GM12878 (cell line): Measurements from ENCODE around the gene AGXT. TPM values are rescaled to one million over a fixed set of nuclear protein-coding genes. Genes with fewer than 3 reads are reported as not detected.

Experiments used
- ATAC-seq: fragments of 200-7000 bp; cut with Tn5 transposase; 3 replicates; pipeline ENCODE4 v1.9.1; 2020; ENCODE audit warnings: mild to moderate bottlenecking, moderate library complexity
- BruUV-seq: library from RNA; stranded (reverse); fragments of 400-500 nt; replicated peaks from 2 replicates; lab custom pipeline; 2021; lab: Mats Ljungman, UMichigan
- CTCF ChIA-PET: fragments of 300-600 bp; sonication (Branson Sonifier 250); formaldehyde crosslinking; extraction: SDS; loops from one replicate; lab custom pipeline; 2021; ENCODE audit warnings: inconsistent platforms; lab: Yijun Ruan, JAX
- POLR2A ChIA-PET: fragments of 350-600 bp; formaldehyde crosslinking; extraction: SDS; loops from one replicate; lab custom pipeline; 2021; ENCODE audit warnings: inconsistent platforms; lab: Charles Lee
- RAD21 ChIA-PET: fragments of 300-600 bp; sonication (Branson Sonifier 250); formaldehyde crosslinking; loops from one replicate; lab custom pipeline; 2023; ENCODE audit warnings: antibody characterized with exemption; ENCODE audit not compliant: unreplicated experiment; lab: Charles Lee
- SMC1A ChIA-PET: fragments of 300-600 bp; sonication (Branson Sonifier 250); formaldehyde crosslinking; loops from one replicate; lab custom pipeline; 2023; ENCODE audit not compliant: unreplicated experiment, uncharacterized antibody; lab: Charles Lee
- DNase-seq: peaks from one replicate; pipeline ENCODE4 v3.0.0-alpha.2; 2011; ENCODE audit warnings: low read depth, low spot score
- FAIRE-seq: peaks from 3 replicates; lab custom pipeline; 2011; peaks lifted over from hg19 to GRCh38; lab: Jason Lieb, UNC
- H2AFZ ChIP-seq: 2 replicates; pipeline ENCODE4 v1.6.0; 2011; ENCODE audit warnings: low read depth, low read length, control low read depth; ENCODE audit not compliant: control insufficient read depth
- H3K27ac ChIP-seq: 2 replicates; pipeline ENCODE4 v1.5.1; 2011; ENCODE audit warnings: control low read depth; ENCODE audit not compliant: control insufficient read depth, insufficient read depth
- H3K27me3 ChIP-seq, 2 experiments: replicated peaks in 1 of 2; 2 replicates each; pipeline versions ENCODE4 v1.6.0 to v1.6.1; 2011; ENCODE audit warnings: low read length in 1 of 2; ENCODE audit not compliant: control insufficient read depth in 2 of 2, insufficient read depth in 2 of 2
- H3K36me3 ChIP-seq, 2 experiments: 2 replicates each; pipeline ENCODE4 v1.5.1; 2011; ENCODE audit warnings: low read length in 1 of 2; ENCODE audit not compliant: control insufficient read depth in 2 of 2, insufficient read depth in 2 of 2
- H3K4me1 ChIP-seq: 2 replicates; pipeline ENCODE4 v1.6.1; 2011; ENCODE audit warnings: mild to moderate bottlenecking, low read length, moderate library complexity, mixed read lengths; ENCODE audit not compliant: control insufficient read depth, insufficient read depth
- H3K4me2 ChIP-seq: 2 replicates; pipeline ENCODE4 v1.6.0; 2011; ENCODE audit warnings: control low read depth; ENCODE audit not compliant: control insufficient read depth, insufficient read depth
- H3K4me3 ChIP-seq: fragments of 200-600 bp; sonication (generic); 2 replicates; pipeline ENCODE4 v1.5.1; 2016
- H3K79me2 ChIP-seq: 2 replicates; pipeline ENCODE4 v1.6.0; 2011; ENCODE audit warnings: low read length; ENCODE audit not compliant: control insufficient read depth, insufficient read depth
- H3K9ac ChIP-seq: 2 replicates; pipeline ENCODE4 v1.8.0; 2011; ENCODE audit warnings: low read length, control low read depth, mixed read lengths; ENCODE audit not compliant: control insufficient read depth, insufficient read depth
- H3K9me3 ChIP-seq: replicated peaks from 3 replicates; pipeline ENCODE4 v1.5.1; 2011; ENCODE audit warnings: mild to moderate bottlenecking, low read length; ENCODE audit not compliant: control insufficient read depth, insufficient read depth
- H4K20me1 ChIP-seq: 2 replicates; pipeline ENCODE4 v1.6.0; 2011; ENCODE audit not compliant: control insufficient read depth, insufficient read depth
- BMI1 ChIP-seq: fragments of 450-650 bp; IDR thresholded peaks from 2 replicates; pipeline ENCODE4 v1.6.1; 2016; ENCODE audit warnings: mild to moderate bottlenecking, moderate library complexity, borderline replicate concordance
- EGR1 ChIP-seq, 2 experiments: IDR thresholded peaks; 1 replicate in 1 of 2; 2 replicates in 1 of 2; pipeline ENCODE4 v1.6.1; 2011 to 2012; ENCODE audit warnings: low read depth in 2 of 2, low read length in 2 of 2, borderline replicate concordance in 1 of 2, mild to moderate bottlenecking in 1 of 2, moderate library complexity in 1 of 2
- EP300 ChIP-seq, 2 experiments: fragments of 150-350 bp in 1 of 2; IDR thresholded peaks; 2 replicates each; pipeline ENCODE4 v1.6.1; 2011 to 2012; ENCODE audit warnings: low read depth in 2 of 2, low read length in 2 of 2, borderline replicate concordance in 1 of 2, improper control_type of control experiment in 1 of 2, inconsistent platforms in 1 of 2; ENCODE audit not compliant: control insufficient read depth in 1 of 2
- IKZF2 ChIP-seq, 2 experiments: fragments of 450-650 bp; IDR thresholded peaks; 2 replicates each; pipeline ENCODE4 v1.6.1; 2017; ENCODE audit warnings: mild to moderate bottlenecking in 2 of 2, moderate library complexity in 2 of 2
- JUNB ChIP-seq: IDR thresholded peaks from 2 replicates; pipeline ENCODE4 v1.6.1; 2016; ENCODE audit warnings: antibody characterized with exemption, mild to moderate bottlenecking
- MYB ChIP-seq: fragments of 150-350 bp; IDR thresholded peaks from 2 replicates; pipeline ENCODE4 v1.6.1; 2014; ENCODE audit warnings: mild to moderate bottlenecking, low read depth, low read length, borderline replicate concordance
- PKNOX1 ChIP-seq: fragments of 450-650 bp; IDR thresholded peaks from 2 replicates; pipeline ENCODE4 v1.6.1; 2016; ENCODE audit warnings: mild to moderate bottlenecking
- POLR2A ChIP-seq: IDR thresholded peaks from 2 replicates; pipeline ENCODE4 v1.6.1; 2011; ENCODE audit warnings: low read depth, mild to moderate bottlenecking, low read length
- RCOR1 ChIP-seq: conservative IDR thresholded peaks from 2 replicates; pipeline ENCODE4 v1.6.1; 2012; ENCODE audit warnings: low read depth, low read length, improper control_type of control experiment
- SRF ChIP-seq, 2 experiments: IDR thresholded peaks; 2 replicates each; pipeline ENCODE4 v1.6.1; 2011; ENCODE audit warnings: low read depth in 2 of 2, low read length in 2 of 2, mild to moderate bottlenecking in 1 of 2, moderate library complexity in 1 of 2
- TCF12 ChIP-seq: IDR thresholded peaks from 2 replicates; pipeline ENCODE4 v1.6.1; 2011; ENCODE audit warnings: low read depth, mild to moderate bottlenecking, low read length
- WRNIP1 ChIP-seq: IDR thresholded peaks from 2 replicates; pipeline ENCODE4 v1.6.1; 2011; ENCODE audit warnings: low read depth, low read length, improper control_type of control experiment, borderline replicate concordance
- ZNF207 ChIP-seq: fragments of 450-650 bp; IDR thresholded peaks from 2 replicates; pipeline ENCODE4 v1.6.1; 2014; ENCODE audit warnings: antibody characterized with exemption, mild to moderate bottlenecking, borderline replicate concordance
- ZNF592 ChIP-seq: fragments of 450-650 bp; IDR thresholded peaks from 2 replicates; pipeline ENCODE4 v1.6.1; 2017; ENCODE audit warnings: mild to moderate bottlenecking, moderate library complexity
- WGBS: methylation state at CpG from one replicate; pipeline ENCODE4 v1.1.6; 2016; ENCODE audit warnings: low lambda C conversion rate; ENCODE audit not compliant: insufficient replicate concordance, insufficient coverage; ENCODE audit errors: missing lambda C conversion rate; 5-methylcytosine and 5-hydroxymethylcytosine counted together
- in situ Hi-C: fragments of 300-500 bp; cut with MboI; formaldehyde crosslinking; loops from 9 replicates; pipeline ENCODE4 v1.14.3; 2018; ENCODE audit warnings: mixed read lengths
- intact Hi-C: fragments of 100-400 bp; cut with micrococcal nuclease; formaldehyde crosslinking; loops from one replicate; pipeline ENCODE4 v1.14.2; 2022; ENCODE audit not compliant: unreplicated experiment
- polyA plus RNA-seq, 11 experiments: library from polyadenylated mRNA; depleted of rRNA in 4 of 11; unstranded in 6 of 11; stranded (reverse) in 5 of 11; fragments of >200 nt; fragmentation: Nextera tagmentation in 4 of 11; fragmentation: Illumina TruSeq in 1 of 11; extraction: Ambion mirVana in 4 of 11; extraction: Trizol in 1 of 11; gene quantifications; 1 replicate in 1 of 11; 2 replicates in 10 of 11; pipeline versions ENCODE4 v1.2.1 to v1.2.3, GENCODE V29; 2011 to 2016; ENCODE audit warnings: inconsistent platforms in 2 of 11, missing spikeins in 2 of 11, low read depth in 1 of 11
- total RNA-seq, 4 experiments: library from RNA; depleted of rRNA in 3 of 4; stranded (reverse); fragments of >200 nt in 3 of 4; fragmentation: Illumina TruSeq in 1 of 4; extraction: Trizol in 1 of 4; gene quantifications; 2 replicates each; pipeline versions ENCODE4 v1.2.1 to v1.2.3, GENCODE V29; 2013 to 2021
- TF ChIP-seq, protein P1 (sequence below): IDR thresholded peaks from 2 replicates; pipeline ENCODE4 v1.6.1; 2012; ENCODE audit warnings: low read depth, low read length, improper control_type of control experiment

AGXT gene
- total and polyA plus RNA-seq, 10 of the 15 experiments (the other 5 are each of a cell fraction or from before 2014, with no cell fraction given) = 0.18 TPM; not detected in 9

DNA sequence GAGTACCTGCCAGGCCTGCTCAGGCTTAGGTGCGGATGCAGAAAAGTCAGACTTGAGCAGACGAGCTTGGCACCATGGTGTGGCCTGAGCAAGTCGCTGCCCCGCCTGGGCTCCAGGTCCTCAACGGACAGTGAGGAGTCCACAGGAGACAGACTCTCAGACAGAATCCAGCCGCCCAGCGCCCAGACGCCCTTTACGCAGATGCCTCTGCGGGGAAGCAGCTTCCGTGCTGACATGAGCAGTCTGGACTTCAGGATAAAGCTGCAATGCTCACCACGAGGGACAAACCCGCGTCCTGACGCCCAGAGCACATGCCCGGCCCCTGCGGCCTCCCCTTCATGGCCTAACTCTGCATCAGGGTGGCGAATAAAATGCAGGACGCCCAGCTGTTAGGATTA is 30.8 kb downstream of the AGXT start:
- SMC1A ChIA-PET = no interaction called here
- intact Hi-C loops = no loop called here
- WGBS = 50% methylated on average over 18 of the region's 19 CpGs
- Histone ChIP-seq H3K4me3 (no peak overlapping the region), H3K4me1 (no peaks in the 10 kb centered on the region), H4K20me1 (no peaks in the 10 kb centered on the region), H3K9ac (no peak overlapping the region), H3K9me3 (no peaks in the 10 kb centered on the region), H3K27me3 (no peaks in the 10 kb centered on the region), H3K4me2 (no peak overlapping the region), H2AFZ (no peak overlapping the region), H3K36me3 (no peaks in the 10 kb centered on the region), H3K27ac (no peak overlapping the region), H3K79me2 (no peaks in the 10 kb centered on the region)
- no peak for DNase-seq
- ATAC-seq = no peak
- TF ChIP-seq IKZF2 (IDR thresholded peaks at IDR 0.05) = no peak
- no peak for TF ChIP-seq POLR2A
- TF ChIP-seq ZNF592 = no peak
- TF ChIP-seq MYB = no peak
- TF ChIP-seq TCF12 = no peak
- no peak for TF ChIP-seq RCOR1
- no peak for TF ChIP-seq PKNOX1
- no peak for TF ChIP-seq BMI1
- no peak for TF ChIP-seq EP300 (IDR thresholded peaks at IDR 0.05; ENCODE audit: borderline replicate concordance in 1 of 2, control insufficient read depth in 1 of 2, low read depth in 2 of 2, low read length in 2 of 2)
- TF ChIP-seq EGR1 (IDR thresholded peaks at IDR 0.05; ENCODE audit: borderline replicate concordance in 1 of 2, low read depth in 2 of 2, low read length in 2 of 2) = no peak
- TF ChIP-seq WRNIP1 = no peak
- TF ChIP-seq JUNB = no peak
- no peak for TF ChIP-seq ZNF207
- no peak for TF ChIP-seq SRF (IDR thresholded peaks at IDR 0.05; ENCODE audit: low read depth in 2 of 2, low read length in 2 of 2)
- TF ChIP-seq, protein P1, sequence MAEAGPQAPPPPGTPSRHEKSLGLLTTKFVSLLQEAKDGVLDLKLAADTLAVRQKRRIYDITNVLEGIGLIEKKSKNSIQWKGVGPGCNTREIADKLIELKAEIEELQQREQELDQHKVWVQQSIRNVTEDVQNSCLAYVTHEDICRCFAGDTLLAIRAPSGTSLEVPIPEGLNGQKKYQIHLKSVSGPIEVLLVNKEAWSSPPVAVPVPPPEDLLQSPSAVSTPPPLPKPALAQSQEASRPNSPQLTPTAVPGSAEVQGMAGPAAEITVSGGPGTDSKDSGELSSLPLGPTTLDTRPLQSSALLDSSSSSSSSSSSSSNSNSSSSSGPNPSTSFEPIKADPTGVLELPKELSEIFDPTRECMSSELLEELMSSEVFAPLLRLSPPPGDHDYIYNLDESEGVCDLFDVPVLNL = no peak
- CTCF ChIA-PET = interaction anchor here (0.7 kb wide), 1 partner anchor 14 kb away, joined by 3 read pairs; no protein-coding TSS in a partner anchor
- FAIRE-seq = no peak
- RAD21 ChIA-PET = interaction anchor here (0.6 kb wide), 1 partner anchor 679 kb away, joined by 3 read pairs; no protein-coding TSS in a partner anchor
- in situ Hi-C loops = no loop called here
- POLR2A ChIA-PET = no interaction called here
- no TSS peak for BruUV-seq
